Activated CD8-positive, alpha-beta memory T cell treated with anti-CD3 and anti-CD28 coated beads, Interleukin-2, amount 50 U/mL, for 1 hour (primary cell): ENCODE results near the gene IFT43.

Experiments
- DNase-seq: peaks from one replicate; pipeline ENCODE4 v3.0.0-alpha.2; 2020; ENCODE audit errors: extremely low read depth

IFT43 gene

GRCh38 chr14:76112889-76113624 lies 127.5 kb downstream of the IFT43 start:
- no peak for DNase-seq

GRCh38 chr14:76113691-76114090 lies 128.1 kb downstream of the IFT43 start:
- no peak for DNase-seq

- no peak for DNase-seq
Observed at GRCh38 chr14:76115010-76115422, 129.5 kb downstream of the IFT43 start.

- no peak for DNase-seq
Observed at GRCh38 chr14:76117789-76118484, 132.4 kb downstream of the IFT43 start.

- DNase-seq, result no peak
Observed at GRCh38 chr14:76118594-76118993, 133.0 kb downstream of the IFT43 start.

GRCh38 chr14:76121089-76121748 lies 135.7 kb downstream of the IFT43 start:
- no peak for DNase-seq

GRCh38 chr14:76123426-76124225 lies 138.1 kb downstream of the IFT43 start:
- no peak for DNase-seq

GRCh38 chr14:76125511-76125910 lies 139.9 kb downstream of the IFT43 start:
- no peak for DNase-seq

GRCh38 chr14:76126076-76126475 lies 140.5 kb downstream of the IFT43 start:
- no peak for DNase-seq

GRCh38 chr14:76129851-76130576 lies 144.5 kb downstream of the IFT43 start:
- DNase-seq, result no peak

- no peak for DNase-seq
Observed at GRCh38 chr14:76131071-76131965, 145.8 kb downstream of the IFT43 start.

- DNase-seq, result no peak
Observed at GRCh38 chr14:76133103-76133502, 147.5 kb downstream of the IFT43 start.
